NOMO-1 treated with DMSO at 0.1 percent for 48 hours (cell line): Measurements from ENCODE around the gene SPON2.
A peak's percentile ranks its signal among the peaks of the same experiment; 100 is the strongest.

Experiments
- DNase-seq: peaks from one replicate; lab custom pipeline; 2025; ENCODE audit not compliant: unreplicated experiment; lab: John Stamatoyannopoulos, UW

The SPON2 gene

GRCh38 chr4:1172971-1173757 is 781 bp upstream of the SPON2 start:
- DNase-seq: no peak

- no peak for DNase-seq
Measured at GRCh38 chr4:1171311-1172227, 814 bp downstream of the SPON2 start.

- DNase-seq: no peak
Measured at GRCh38 chr4:1170976-1171310, 1.4 kb downstream of the SPON2 start.

GRCh38 chr4:1170156-1170975 is 2.0 kb downstream of the SPON2 start:
- DNase-seq: no peak

- DNase-seq: no peak
Measured at GRCh38 chr4:1169691-1170096, 2.7 kb downstream of the SPON2 start.

GRCh38 chr4:1169171-1169671 is 3.2 kb downstream of the SPON2 start:
- no peak for DNase-seq

- DNase-seq: no peak
Measured at GRCh38 chr4:1168191-1169101, 3.9 kb downstream of the SPON2 start.

- peak; percentile 95 for DNase-seq
Measured at GRCh38 chr4:1167244-1167949, 5.0 kb downstream of the SPON2 start.

GRCh38 chr4:1166509-1167243 is 5.7 kb downstream of the SPON2 start:
- no peak for DNase-seq

GRCh38 chr4:1164956-1165545 is 7.3 kb downstream of the SPON2 start:
- no peak for DNase-seq

- DNase-seq: no peak
Measured at GRCh38 chr4:1164444-1164843, 7.9 kb downstream of the SPON2 start.

- no peak for DNase-seq
Measured at GRCh38 chr4:1164040-1164439, 8.3 kb downstream of the SPON2 start.

- no peak for DNase-seq
Measured at GRCh38 chr4:1160351-1160750, 12.0 kb downstream of the SPON2 start.

- no peak for DNase-seq
Measured at GRCh38 chr4:1156069-1156468, 16.3 kb downstream of the SPON2 start.

- DNase-seq: peak; percentile 23
Measured at GRCh38 chr4:1155314-1155713, 17.1 kb downstream of the SPON2 start.

- peak; percentile 28 for DNase-seq
Measured at GRCh38 chr4:1154523-1155182, 17.7 kb downstream of the SPON2 start.

- DNase-seq: no peak
Measured at GRCh38 chr4:1154126-1154522, 18.3 kb downstream of the SPON2 start.

GRCh38 chr4:1153567-1154090 is 18.8 kb downstream of the SPON2 start:
- no peak for DNase-seq
